A673 (cell line): ENCODE measurements around the gene AAMP. TPM values are rescaled to one million over a fixed set of nuclear protein-coding genes. Genes with fewer than 3 reads are reported as not detected.

Source experiments
- BruUV-seq: library from RNA; stranded (reverse); fragments of 400-500 nt; replicated peaks from 2 replicates; lab custom pipeline; 2021; lab: Mats Ljungman, UMichigan
- CTCF ChIA-PET: fragments of 300-600 bp; sonication (Branson Sonifier 250); formaldehyde crosslinking; loops from one replicate; lab custom pipeline; 2022; ENCODE audit warnings: antibody characterized with exemption; lab: Charles Lee
- POLR2A ChIA-PET: fragments of 300-600 bp; sonication (Branson Sonifier 250); formaldehyde crosslinking; loops from one replicate; lab custom pipeline; 2022; ENCODE audit warnings: antibody characterized with exemption; ENCODE audit not compliant: low non-redundant PET; lab: Charles Lee
- DNase-seq: peaks from one replicate; pipeline ENCODE4 v3.0.0-alpha.2; 2015; ENCODE audit warnings: low spot score
- H3K27ac ChIP-seq: fragments of 200-600 bp; sonication (generic); 2 replicates; pipeline ENCODE4 v1.5.1; 2016; ENCODE audit warnings: mixed run types, low read depth, mild to moderate bottlenecking, mixed read lengths, antibody characterized with exemption, low read length; ENCODE audit not compliant: poor library complexity, severe bottlenecking
- H3K27me3 ChIP-seq: fragments of 200-600 bp; sonication (generic); replicated peaks from 2 replicates; pipeline ENCODE4 v1.6.1; 2017; ENCODE audit warnings: mixed run types, low read depth, mild to moderate bottlenecking, mixed read lengths, antibody characterized with exemption, low read length; ENCODE audit not compliant: insufficient read depth, poor library complexity
- H3K36me3 ChIP-seq: fragments of 200-600 bp; sonication (generic); 2 replicates; pipeline ENCODE4 v1.6.1; 2016; ENCODE audit warnings: mixed run types, mild to moderate bottlenecking, mixed read lengths, antibody characterized with exemption, low read length; ENCODE audit not compliant: insufficient read depth, poor library complexity, severe bottlenecking
- H3K4me1 ChIP-seq: fragments of 200-600 bp; sonication (generic); 2 replicates; pipeline ENCODE4 v1.6.1; 2017; ENCODE audit warnings: mixed run types, mild to moderate bottlenecking, mixed read lengths, antibody characterized with exemption, low read length; ENCODE audit not compliant: insufficient read depth, poor library complexity, severe bottlenecking
- H3K4me3 ChIP-seq: fragments of 200-600 bp; sonication (generic); 2 replicates; pipeline ENCODE4 v1.5.1; 2016; ENCODE audit warnings: low read depth, mixed run types, mild to moderate bottlenecking, mixed read lengths, low read length; ENCODE audit not compliant: poor library complexity, severe bottlenecking
- H3K9me3 ChIP-seq: fragments of 200-600 bp; sonication (generic); 2 replicates; pipeline ENCODE4 v1.6.1; 2016; ENCODE audit warnings: mixed run types, low read depth, mild to moderate bottlenecking, mixed read lengths, antibody characterized with exemption, low read length; ENCODE audit not compliant: poor library complexity, severe bottlenecking
- EZH2 ChIP-seq: fragments of 200-600 bp; sonication (generic); IDR thresholded peaks from 2 replicates; pipeline ENCODE4 v1.6.1; 2017; ENCODE audit warnings: borderline replicate concordance, low read depth, mild to moderate bottlenecking, mixed read lengths, antibody characterized with exemption, low read length; ENCODE audit not compliant: poor library complexity, severe bottlenecking
- intact Hi-C: fragments of 100-400 bp; cut with micrococcal nuclease; formaldehyde crosslinking; loops from one replicate; pipeline ENCODE4 v1.10.0; 2022; ENCODE audit not compliant: unreplicated experiment
- total RNA-seq: library from RNA; stranded (reverse); gene quantifications from 2 replicates; pipeline ENCODE4 v1.2.3, GENCODE V29; 2021
- TF ChIP-seq, protein P1 (sequence below): fragments of 300-800, 200-600 bp; sonication (generic); conservative IDR thresholded peaks from 2 replicates; pipeline ENCODE4 v1.5.1; 2017; ENCODE audit warnings: low read depth, mild to moderate bottlenecking, antibody characterized with exemption, low read length, moderate library complexity, mixed read lengths

The AAMP gene
- total RNA-seq, 1 experiment from 2014 or later, result 74.7 TPM

DNA sequence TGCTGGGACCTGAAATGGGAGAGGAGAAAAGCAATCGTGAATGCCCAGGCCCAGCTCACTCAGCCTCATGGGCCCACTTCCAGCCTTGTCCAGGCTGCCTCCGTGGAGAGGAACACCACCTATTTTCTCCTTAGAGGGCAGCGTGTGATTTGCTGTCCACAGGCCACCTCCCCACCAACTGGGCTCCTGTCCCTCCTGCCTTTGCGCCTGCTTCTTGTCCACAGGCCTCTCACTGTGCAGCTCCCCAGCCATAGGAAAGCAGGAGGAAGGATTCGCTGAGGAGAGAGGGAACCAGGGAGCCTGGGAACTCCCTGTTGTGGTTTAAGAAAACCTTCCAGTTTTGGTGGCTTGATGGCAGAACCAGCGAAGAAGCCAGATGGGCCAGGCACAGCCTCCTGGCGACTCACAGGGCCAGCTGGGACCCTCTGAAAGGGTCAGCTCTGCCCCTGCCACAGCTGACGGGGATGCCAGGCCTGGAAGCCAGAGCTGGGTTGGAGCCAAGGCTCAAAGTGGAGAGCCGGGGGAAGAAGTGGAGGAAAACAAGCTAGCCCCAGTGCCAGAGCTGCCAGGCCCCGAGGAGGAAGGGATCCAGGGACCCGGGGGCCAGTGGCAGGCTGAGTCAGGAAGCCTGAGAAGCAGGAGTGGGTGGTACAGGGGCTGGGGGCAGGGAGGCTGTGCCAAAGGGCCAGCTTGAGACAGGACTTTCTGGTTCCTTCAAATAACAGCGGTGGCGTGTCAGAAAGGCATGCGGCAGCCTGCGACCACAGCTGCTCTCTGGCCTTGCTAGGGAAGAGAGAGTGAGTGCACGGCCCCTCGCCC, 12.4 kb upstream of the AAMP start:
- TF ChIP-seq EZH2, result no peak
- Histone ChIP-seq H3K36me3 (peaks cover 4% of the 10 kb centered on the region), H3K4me1 (peaks cover 18% of the 10 kb centered on the region), H3K9me3 (no peaks in the 10 kb centered on the region), H3K27me3 (no peaks in the 10 kb centered on the region), H3K4me3 (no peak overlapping the region), H3K27ac (no peak overlapping the region)
- no TSS peak for BruUV-seq
- CTCF ChIA-PET, result no interaction called here
- intact Hi-C loops, result no loop called here
- DNase-seq, result no peak
- POLR2A ChIA-PET, result no interaction called here

DNA sequence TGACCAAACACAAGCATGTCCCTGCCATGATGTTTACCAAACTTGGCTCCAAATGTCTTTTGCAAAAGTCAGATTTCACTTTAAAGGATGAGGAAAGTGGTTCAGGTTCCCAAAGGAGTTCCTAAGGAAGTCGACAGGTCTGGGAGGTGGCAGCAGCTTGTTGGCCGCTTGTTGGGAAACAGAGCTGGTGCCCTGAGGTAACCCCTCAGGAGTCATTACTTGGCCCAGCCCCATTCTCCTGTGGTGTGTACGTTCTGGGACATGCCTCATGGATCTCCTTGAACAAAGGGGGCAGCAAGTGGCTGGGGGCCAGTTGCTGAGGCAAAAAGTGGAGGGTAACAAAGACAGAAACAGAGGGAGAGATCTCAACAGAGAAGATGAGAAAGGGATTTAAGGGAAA, 11.5 kb upstream of the AAMP start:
- Histone ChIP-seq H3K4me1 (peaks cover 9% of the 10 kb centered on the region), H3K27ac (no peak overlapping the region), H3K4me3 (no peak overlapping the region), H3K27me3 (no peaks in the 10 kb centered on the region), H3K36me3 (peaks cover 11% of the 10 kb centered on the region), H3K9me3 (no peaks in the 10 kb centered on the region)
- POLR2A ChIA-PET, result no interaction called here
- no peak for TF ChIP-seq EZH2
- TF ChIP-seq, protein P1, sequence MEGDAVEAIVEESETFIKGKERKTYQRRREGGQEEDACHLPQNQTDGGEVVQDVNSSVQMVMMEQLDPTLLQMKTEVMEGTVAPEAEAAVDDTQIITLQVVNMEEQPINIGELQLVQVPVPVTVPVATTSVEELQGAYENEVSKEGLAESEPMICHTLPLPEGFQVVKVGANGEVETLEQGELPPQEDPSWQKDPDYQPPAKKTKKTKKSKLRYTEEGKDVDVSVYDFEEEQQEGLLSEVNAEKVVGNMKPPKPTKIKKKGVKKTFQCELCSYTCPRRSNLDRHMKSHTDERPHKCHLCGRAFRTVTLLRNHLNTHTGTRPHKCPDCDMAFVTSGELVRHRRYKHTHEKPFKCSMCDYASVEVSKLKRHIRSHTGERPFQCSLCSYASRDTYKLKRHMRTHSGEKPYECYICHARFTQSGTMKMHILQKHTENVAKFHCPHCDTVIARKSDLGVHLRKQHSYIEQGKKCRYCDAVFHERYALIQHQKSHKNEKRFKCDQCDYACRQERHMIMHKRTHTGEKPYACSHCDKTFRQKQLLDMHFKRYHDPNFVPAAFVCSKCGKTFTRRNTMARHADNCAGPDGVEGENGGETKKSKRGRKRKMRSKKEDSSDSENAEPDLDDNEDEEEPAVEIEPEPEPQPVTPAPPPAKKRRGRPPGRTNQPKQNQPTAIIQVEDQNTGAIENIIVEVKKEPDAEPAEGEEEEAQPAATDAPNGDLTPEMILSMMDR, result no peak
- intact Hi-C loops, result no loop called here
- DNase-seq, result no peak
- no TSS peak for BruUV-seq
- CTCF ChIA-PET, result no interaction called here

DNA sequence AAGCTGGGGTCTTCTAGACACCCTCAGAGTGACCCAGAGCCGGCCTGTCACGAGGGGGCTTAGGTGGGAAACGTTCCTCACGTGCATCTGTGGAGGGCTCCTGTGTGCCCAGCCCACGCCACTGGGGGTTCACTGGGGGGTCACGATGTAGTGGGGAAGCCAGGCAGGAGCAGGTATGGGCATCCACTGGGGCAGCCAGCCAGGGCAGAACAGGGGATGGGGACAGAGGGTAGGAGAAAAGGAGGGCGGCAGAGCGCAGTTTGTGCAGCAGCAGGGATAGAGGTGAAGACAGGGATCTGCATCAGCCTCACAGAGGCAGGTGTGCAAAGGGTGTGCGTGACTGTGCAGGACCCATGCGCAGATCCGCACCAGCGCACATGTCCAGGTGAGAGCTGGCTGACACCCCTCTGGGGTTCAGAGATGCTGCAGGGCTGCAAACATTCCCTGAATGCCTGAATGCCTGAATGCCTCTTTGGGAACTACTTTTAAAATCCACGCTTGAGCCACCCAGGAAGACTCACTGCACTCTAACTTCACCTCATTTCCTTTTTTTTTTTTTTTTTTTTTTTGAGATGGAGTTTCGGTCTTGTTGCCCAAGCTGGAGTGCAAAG, 10.4 kb upstream of the AAMP start:
- BruUV-seq, result no TSS peak
- H3K27me3 ChIP-seq, result no peaks in the 10 kb centered on the region
- H3K4me3 ChIP-seq, result no peak overlapping the region
- H3K9me3 ChIP-seq, result no peaks in the 10 kb centered on the region
- no peak overlapping the region for H3K27ac ChIP-seq
- CTCF ChIA-PET, result no interaction called here
- no peak for TF ChIP-seq EZH2
- TF ChIP-seq, protein P1, result no peak
- POLR2A ChIA-PET, result no interaction called here
- H3K36me3 ChIP-seq, result peaks cover 18% of the 10 kb centered on the region
- intact Hi-C loops, result no loop called here
- DNase-seq, result no peak
- no peaks in the 10 kb centered on the region for H3K4me1 ChIP-seq
